GM23338 (cell line): Measurements from ENCODE around the gene UBAP2. TPM values are rescaled to one million over a fixed set of nuclear protein-coding genes. Genes with fewer than 3 reads are reported as not detected.
A peak's percentile ranks its signal among the peaks of the same experiment; 100 is the strongest.

ENCODE experiments used
- ATAC-seq: fragments of 200-7000 bp; cut with Tn5 transposase; 3 replicates; pipeline ENCODE4 v1.9.1; 2020
- DNase-seq: peaks from one replicate; pipeline ENCODE4 v3.0.0-alpha.2; 2015; ENCODE audit warnings: low spot score
- H2AFZ ChIP-seq: fragments of 200-600 bp; sonication (generic); 2 replicates; pipeline ENCODE4 v1.8.0; 2016; ENCODE audit warnings: antibody characterized with exemption, mild to moderate bottlenecking, moderate library complexity
- H3F3A ChIP-seq: fragments of 200-600 bp; sonication (generic); replicated peaks from 2 replicates; pipeline ENCODE4 v1.8.0; 2017; ENCODE audit warnings: antibody characterized with exemption, mixed run types, low read depth
- H3K27ac ChIP-seq: fragments of 200-600 bp; sonication (generic); 2 replicates; pipeline ENCODE4 v1.6.1; 2016; ENCODE audit warnings: low read depth
- H3K27me3 ChIP-seq: fragments of 200-600 bp; sonication (generic); 2 replicates; pipeline ENCODE4 v1.8.0; 2016; ENCODE audit warnings: mild to moderate bottlenecking, mixed run types, moderate library complexity; ENCODE audit not compliant: insufficient read depth
- H3K36me3 ChIP-seq: fragments of 200-600 bp; sonication (generic); 2 replicates; pipeline ENCODE4 v1.8.0; 2016; ENCODE audit warnings: mild to moderate bottlenecking; ENCODE audit not compliant: insufficient read depth
- H3K4me1 ChIP-seq: fragments of 200-600 bp; sonication (generic); 2 replicates; pipeline ENCODE4 v1.8.0; 2016; ENCODE audit warnings: mild to moderate bottlenecking, moderate library complexity; ENCODE audit not compliant: insufficient read depth
- H3K4me2 ChIP-seq: fragments of 200-600 bp; sonication (generic); 2 replicates; pipeline ENCODE4 v1.7.1; 2017; ENCODE audit warnings: mixed run types
- H3K4me3 ChIP-seq: fragments of 200-600 bp; sonication (generic); 2 replicates; pipeline ENCODE4 v1.6.1; 2016; ENCODE audit warnings: mixed run types
- H3K79me2 ChIP-seq: fragments of 200-600 bp; sonication (generic); replicated peaks from 2 replicates; pipeline ENCODE4 v1.8.0; 2017; ENCODE audit warnings: mild to moderate bottlenecking; ENCODE audit not compliant: insufficient read depth
- H3K9me2 ChIP-seq: fragments of 200-600 bp; sonication (generic); 2 replicates; pipeline ENCODE4 v1.8.0; 2017; ENCODE audit not compliant: insufficient read depth
- H4K20me1 ChIP-seq: fragments of 200-600 bp; sonication (generic); replicated peaks from 2 replicates; pipeline ENCODE4 v1.8.0; 2017; ENCODE audit warnings: mild to moderate bottlenecking; ENCODE audit not compliant: insufficient read depth
- H3K27ac Mint-ChIP-seq: 2 replicates; pipeline ENCODE4 v1.8.0; 2020; ENCODE audit warnings: inconsistent platforms, mild to moderate bottlenecking, moderate library complexity, mixed read lengths
- H3K27me3 Mint-ChIP-seq: 3 replicates; pipeline ENCODE4 v1.8.0; 2022; ENCODE audit warnings: low read depth, mild to moderate bottlenecking, moderate library complexity, mixed read lengths, inconsistent platforms; ENCODE audit not compliant: insufficient read depth, poor library complexity
- H3K36me3 Mint-ChIP-seq: 3 replicates; pipeline ENCODE4 v1.8.0; 2021; ENCODE audit warnings: low read depth, mild to moderate bottlenecking, inconsistent platforms, moderate library complexity, mixed read lengths
- H3K4me1 Mint-ChIP-seq: 3 replicates; pipeline ENCODE4 v1.8.0; 2020; ENCODE audit warnings: mild to moderate bottlenecking, inconsistent platforms, mixed read lengths
- H3K4me3 Mint-ChIP-seq: 3 replicates; pipeline ENCODE4 v1.8.0; 2021; ENCODE audit warnings: moderate library complexity, mild to moderate bottlenecking, inconsistent platforms, mixed read lengths
- H3K9me3 Mint-ChIP-seq: 3 replicates; pipeline ENCODE4 v1.8.0; 2020; ENCODE audit warnings: moderate library complexity, mild to moderate bottlenecking, inconsistent platforms, mixed read lengths
- CREB1 ChIP-seq: fragments of 250-450 bp; sonication (Bioruptor Pico); IDR thresholded peaks from 2 replicates; pipeline ENCODE4 v1.5.0; 2020; ENCODE audit warnings: low read depth, mild to moderate bottlenecking, moderate library complexity
- EZH2phosphoT487 ChIP-seq: fragments of 200-600 bp; sonication (generic); IDR thresholded peaks from one replicate; pipeline ENCODE4 v1.8.1; 2018; ENCODE audit warnings: antibody characterized with exemption; ENCODE audit not compliant: unreplicated experiment
- JUNB ChIP-seq: IDR thresholded peaks from one replicate; pipeline ENCODE4 v1.6.1; 2016; ENCODE audit warnings: antibody characterized with exemption; ENCODE audit not compliant: unreplicated experiment
- NANOG ChIP-seq: IDR thresholded peaks from 2 replicates; pipeline ENCODE4 v1.6.1; 2016; ENCODE audit warnings: antibody characterized with exemption, borderline replicate concordance
- STAT1 ChIP-seq: IDR thresholded peaks from one replicate; pipeline ENCODE4 v1.6.1; 2016; ENCODE audit warnings: antibody characterized with exemption; ENCODE audit not compliant: unreplicated experiment
- ZNF331 ChIP-seq: fragments of 250-450 bp; sonication (Bioruptor Pico); IDR thresholded peaks from 2 replicates; pipeline ENCODE4 v1.5.0; 2020; ENCODE audit warnings: low read depth, mild to moderate bottlenecking, moderate library complexity
- polyA plus RNA-seq: library from polyadenylated mRNA; unstranded; fragments of >200 nt; fragmentation: Nextera tagmentation; extraction: Ambion mirVana; gene quantifications from 2 replicates; pipeline ENCODE4 v1.2.1, GENCODE V29; 2016
- total RNA-seq: library from RNA; depleted of rRNA; stranded (reverse); fragments of >200 nt; shearing (Covaris generic); gene quantifications from 2 replicates; pipeline ENCODE4 v1.2.3, GENCODE V29; 2014
- TF ChIP-seq, protein P1 (sequence below), 2 experiments: fragments of 200-600 bp in 1 of 2; sonication (generic) in 1 of 2; conservative IDR thresholded peaks; 2 replicates each; pipeline versions ENCODE4 v1.5.1 to v1.6.1; 2016 to 2017; ENCODE audit warnings: antibody characterized with exemption in 2 of 2, low read depth in 2 of 2, mild to moderate bottlenecking in 2 of 2, moderate library complexity in 1 of 2
- TF ChIP-seq, protein P2 (sequence below): IDR thresholded peaks from one replicate; pipeline ENCODE4 v1.6.1; 2018; ENCODE audit warnings: antibody characterized with exemption; ENCODE audit not compliant: unreplicated experiment
- TF ChIP-seq, protein P3 (sequence below): IDR thresholded peaks from 2 replicates; pipeline ENCODE4 v1.6.1; 2016; ENCODE audit warnings: antibody characterized with exemption

UBAP2 gene
- total and polyA plus RNA-seq, 2 experiments from 2014 or later: 47.4 to 56.4 TPM

DNA sequence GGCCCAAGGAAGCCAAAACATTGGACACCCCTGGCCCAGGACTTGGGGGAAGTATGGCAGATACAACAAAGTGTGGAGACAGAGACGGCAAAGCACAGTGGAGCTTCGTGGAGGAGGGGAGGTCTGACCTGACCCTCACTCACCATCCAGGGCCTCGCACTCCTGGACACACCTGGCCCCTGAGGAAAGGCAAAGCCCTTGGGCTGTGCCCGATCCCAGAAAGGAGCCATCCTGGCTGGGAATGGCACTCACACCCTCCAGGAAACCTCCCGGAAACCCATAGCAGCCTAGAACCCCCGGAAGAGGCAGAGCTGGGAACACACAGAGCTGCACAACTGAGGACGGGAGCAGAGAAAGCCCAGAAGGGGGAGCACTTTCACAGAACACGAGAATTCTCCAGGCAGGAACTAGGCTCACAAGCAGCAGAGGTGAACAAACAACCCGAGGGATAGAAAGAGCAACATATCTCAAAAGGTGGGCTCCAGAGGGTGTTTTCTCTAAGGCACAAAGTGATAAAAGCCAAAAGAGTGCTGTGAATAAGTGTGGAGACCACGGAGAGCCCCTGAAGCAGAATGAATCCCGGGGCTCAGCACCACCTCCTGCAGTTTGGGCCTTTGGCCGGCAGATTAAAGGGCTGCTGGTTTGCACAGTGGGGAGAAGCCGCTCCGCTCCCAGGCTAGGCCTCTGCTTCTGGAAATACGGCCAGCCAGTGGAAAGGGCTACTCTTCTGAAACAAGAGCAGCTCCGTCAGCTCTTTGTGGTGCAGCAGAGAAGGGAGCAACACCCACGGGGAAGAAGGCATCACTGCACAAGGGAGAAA is 123.5 kb downstream of the UBAP2 start:
- peaks cover 8% of the 10 kb centered on the region for H3K4me1 ChIP-seq
- no peaks in the 10 kb centered on the region; the same call in 1 of the 2 replicates for H3K79me2 ChIP-seq
- TF ChIP-seq, protein P1, sequence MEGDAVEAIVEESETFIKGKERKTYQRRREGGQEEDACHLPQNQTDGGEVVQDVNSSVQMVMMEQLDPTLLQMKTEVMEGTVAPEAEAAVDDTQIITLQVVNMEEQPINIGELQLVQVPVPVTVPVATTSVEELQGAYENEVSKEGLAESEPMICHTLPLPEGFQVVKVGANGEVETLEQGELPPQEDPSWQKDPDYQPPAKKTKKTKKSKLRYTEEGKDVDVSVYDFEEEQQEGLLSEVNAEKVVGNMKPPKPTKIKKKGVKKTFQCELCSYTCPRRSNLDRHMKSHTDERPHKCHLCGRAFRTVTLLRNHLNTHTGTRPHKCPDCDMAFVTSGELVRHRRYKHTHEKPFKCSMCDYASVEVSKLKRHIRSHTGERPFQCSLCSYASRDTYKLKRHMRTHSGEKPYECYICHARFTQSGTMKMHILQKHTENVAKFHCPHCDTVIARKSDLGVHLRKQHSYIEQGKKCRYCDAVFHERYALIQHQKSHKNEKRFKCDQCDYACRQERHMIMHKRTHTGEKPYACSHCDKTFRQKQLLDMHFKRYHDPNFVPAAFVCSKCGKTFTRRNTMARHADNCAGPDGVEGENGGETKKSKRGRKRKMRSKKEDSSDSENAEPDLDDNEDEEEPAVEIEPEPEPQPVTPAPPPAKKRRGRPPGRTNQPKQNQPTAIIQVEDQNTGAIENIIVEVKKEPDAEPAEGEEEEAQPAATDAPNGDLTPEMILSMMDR (conservative IDR thresholded peaks at IDR 0.05; ENCODE audit: low read depth in 2 of 2): peak; percentile 80
- TF ChIP-seq, protein P2, sequence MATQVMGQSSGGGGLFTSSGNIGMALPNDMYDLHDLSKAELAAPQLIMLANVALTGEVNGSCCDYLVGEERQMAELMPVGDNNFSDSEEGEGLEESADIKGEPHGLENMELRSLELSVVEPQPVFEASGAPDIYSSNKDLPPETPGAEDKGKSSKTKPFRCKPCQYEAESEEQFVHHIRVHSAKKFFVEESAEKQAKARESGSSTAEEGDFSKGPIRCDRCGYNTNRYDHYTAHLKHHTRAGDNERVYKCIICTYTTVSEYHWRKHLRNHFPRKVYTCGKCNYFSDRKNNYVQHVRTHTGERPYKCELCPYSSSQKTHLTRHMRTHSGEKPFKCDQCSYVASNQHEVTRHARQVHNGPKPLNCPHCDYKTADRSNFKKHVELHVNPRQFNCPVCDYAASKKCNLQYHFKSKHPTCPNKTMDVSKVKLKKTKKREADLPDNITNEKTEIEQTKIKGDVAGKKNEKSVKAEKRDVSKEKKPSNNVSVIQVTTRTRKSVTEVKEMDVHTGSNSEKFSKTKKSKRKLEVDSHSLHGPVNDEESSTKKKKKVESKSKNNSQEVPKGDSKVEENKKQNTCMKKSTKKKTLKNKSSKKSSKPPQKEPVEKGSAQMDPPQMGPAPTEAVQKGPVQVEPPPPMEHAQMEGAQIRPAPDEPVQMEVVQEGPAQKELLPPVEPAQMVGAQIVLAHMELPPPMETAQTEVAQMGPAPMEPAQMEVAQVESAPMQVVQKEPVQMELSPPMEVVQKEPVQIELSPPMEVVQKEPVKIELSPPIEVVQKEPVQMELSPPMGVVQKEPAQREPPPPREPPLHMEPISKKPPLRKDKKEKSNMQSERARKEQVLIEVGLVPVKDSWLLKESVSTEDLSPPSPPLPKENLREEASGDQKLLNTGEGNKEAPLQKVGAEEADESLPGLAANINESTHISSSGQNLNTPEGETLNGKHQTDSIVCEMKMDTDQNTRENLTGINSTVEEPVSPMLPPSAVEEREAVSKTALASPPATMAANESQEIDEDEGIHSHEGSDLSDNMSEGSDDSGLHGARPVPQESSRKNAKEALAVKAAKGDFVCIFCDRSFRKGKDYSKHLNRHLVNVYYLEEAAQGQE: no peak
- TF ChIP-seq CREB1 (CRISPR knock-in tag): no peak
- peaks cover 40% of the 10 kb centered on the region for H3K36me3 ChIP-seq
- no peak overlapping the region for H3K4me3 ChIP-seq
- H3K9me2 ChIP-seq: no peaks in the 10 kb centered on the region
- H2AFZ ChIP-seq: no peak overlapping the region
- H3K4me2 ChIP-seq: no peak overlapping the region
- H3K27me3 ChIP-seq: no peaks in the 10 kb centered on the region
- DNase-seq (peak; percentile 85), ATAC-seq (peak; percentile 71)
- peak overlapping the region; percentile 90 for H3K27ac ChIP-seq
- Mint-ChIP-seq H3K4me3 (no peak overlapping the region), H3K27me3 (peaks cover 23% of the 10 kb centered on the region), H3K36me3 (peaks cover 90% of the 10 kb centered on the region), H3K27ac (peak overlapping the region; percentile 83), H3K4me1 (peaks cover 14% of the 10 kb centered on the region), H3K9me3 (no peaks in the 10 kb centered on the region)
- peaks cover 25% of the 10 kb centered on the region for H4K20me1 ChIP-seq
- peaks cover 4% of the 10 kb centered on the region; the same call in 1 of the 2 replicates for H3F3A ChIP-seq

DNA sequence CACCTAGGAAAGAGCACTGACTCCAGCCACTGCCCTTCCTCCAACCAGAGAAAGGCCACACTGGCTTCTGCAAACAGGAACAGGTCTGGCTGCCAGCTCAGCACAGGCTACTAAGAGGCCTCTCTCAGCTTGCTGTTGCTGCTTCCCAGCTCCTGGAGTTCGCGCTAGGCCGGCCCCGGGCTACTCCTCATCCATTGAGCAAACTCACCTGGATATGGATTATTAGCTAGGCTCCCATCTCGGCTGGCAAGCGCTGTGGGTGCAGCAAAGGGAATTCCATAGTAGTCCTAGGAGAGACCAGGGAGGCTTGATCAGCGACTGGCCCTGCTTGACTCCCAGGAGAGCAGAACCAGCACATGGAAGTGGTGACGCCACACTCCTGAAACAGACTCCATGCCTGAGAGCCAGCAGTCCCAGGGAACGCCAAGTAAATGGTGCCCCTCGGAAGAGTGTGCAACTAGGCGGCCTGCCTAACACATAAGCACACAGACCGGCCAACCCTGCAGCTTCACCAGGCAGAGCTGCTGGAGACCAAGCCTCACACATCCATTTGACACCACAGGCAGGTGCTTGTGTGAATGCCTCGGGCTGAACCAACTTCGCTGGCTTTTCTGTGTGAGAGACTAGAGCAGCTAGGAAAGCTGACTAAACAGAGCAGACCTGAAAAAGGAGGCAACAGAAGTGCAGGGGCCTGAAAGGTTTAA is 124.5 kb downstream of the UBAP2 start:
- Histone ChIP-seq H3K9me2 (no peaks in the 10 kb centered on the region), H3K79me2 (no peaks in the 10 kb centered on the region; the same call in 1 of the 2 replicates), H3K4me1 (peaks cover 11% of the 10 kb centered on the region), H3K27ac (0 out of 2 replicates have a peak overlapping the region, but pooled peaks have one; percentile 32), H3K4me2 (no peak overlapping the region), H2AFZ (no peak overlapping the region), H4K20me1 (peaks cover 16% of the 10 kb centered on the region), H3K27me3 (no peaks in the 10 kb centered on the region), H3F3A (peaks cover 8% of the 10 kb centered on the region; the same call in 1 of the 2 replicates), H3K36me3 (peaks cover 43% of the 10 kb centered on the region), H3K4me3 (no peak overlapping the region)
- Mint-ChIP-seq H3K36me3 (peaks cover 91% of the 10 kb centered on the region), H3K9me3 (no peaks in the 10 kb centered on the region), H3K4me1 (peaks cover 19% of the 10 kb centered on the region), H3K27me3 (peaks cover 27% of the 10 kb centered on the region), H3K27ac (no peak overlapping the region), H3K4me3 (no peak overlapping the region)
- ATAC-seq (no peak), DNase-seq (no peak)
- TF ChIP-seq JUNB (no peak), ZNF331 (CRISPR knock-in tag) (no peak), EZH2phosphoT487 (no peak), NANOG (no peak), STAT1 (no peak)
- TF ChIP-seq, protein P3, sequence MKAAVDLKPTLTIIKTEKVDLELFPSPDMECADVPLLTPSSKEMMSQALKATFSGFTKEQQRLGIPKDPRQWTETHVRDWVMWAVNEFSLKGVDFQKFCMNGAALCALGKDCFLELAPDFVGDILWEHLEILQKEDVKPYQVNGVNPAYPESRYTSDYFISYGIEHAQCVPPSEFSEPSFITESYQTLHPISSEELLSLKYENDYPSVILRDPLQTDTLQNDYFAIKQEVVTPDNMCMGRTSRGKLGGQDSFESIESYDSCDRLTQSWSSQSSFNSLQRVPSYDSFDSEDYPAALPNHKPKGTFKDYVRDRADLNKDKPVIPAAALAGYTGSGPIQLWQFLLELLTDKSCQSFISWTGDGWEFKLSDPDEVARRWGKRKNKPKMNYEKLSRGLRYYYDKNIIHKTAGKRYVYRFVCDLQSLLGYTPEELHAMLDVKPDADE: no peak
- TF ChIP-seq, protein P2: no peak
